GM19397 (cell line): Measurements from ENCODE around the gene TMEM255B.
"Not testable (repeated sequence)": the region's sequence is repeated elsewhere in the genome, so short reads cannot be mapped to it uniquely, and the experiment has no call there.

Experiments used
- ATAC-seq: cut with Tn5 transposase; IDR thresholded peaks from one replicate; pipeline ENCODE4 v1.9.1; 2021; ENCODE audit warnings: mild to moderate bottlenecking, moderate library complexity; ENCODE audit not compliant: unreplicated experiment

Gene TMEM255B

GRCh38 chr13:113748101-113748861 lies 10.7 kb upstream of the TMEM255B start:
- ATAC-seq, result no peak

- ATAC-seq, result no peak
Observed at GRCh38 chr13:113748862-113749451, 10.1 kb upstream of the TMEM255B start.

- ATAC-seq, result no peak
Observed at GRCh38 chr13:113749507-113749906, 9.5 kb upstream of the TMEM255B start.

GRCh38 chr13:113749967-113750366 lies 9.1 kb upstream of the TMEM255B start:
- ATAC-seq, result no peak

GRCh38 chr13:113750554-113751399 lies 8.2 kb upstream of the TMEM255B start:
- ATAC-seq, result no peak

GRCh38 chr13:113751491-113751890 lies 7.5 kb upstream of the TMEM255B start:
- no peak for ATAC-seq

GRCh38 chr13:113752211-113752986 lies 6.6 kb upstream of the TMEM255B start:
- not testable (repeated sequence) for ATAC-seq

- no peak for ATAC-seq
Observed at GRCh38 chr13:113753171-113753570, 5.9 kb upstream of the TMEM255B start.

GRCh38 chr13:113754242-113754641 lies 4.8 kb upstream of the TMEM255B start:
- ATAC-seq, result no peak

- ATAC-seq, result no peak
Observed at GRCh38 chr13:113754691-113755090, 4.3 kb upstream of the TMEM255B start.

GRCh38 chr13:113756441-113757097 lies 2.5 kb upstream of the TMEM255B start:
- no peak for ATAC-seq

- no peak for ATAC-seq
Observed at GRCh38 chr13:113759525-113760137, 605 bp downstream of the TMEM255B start.

- no peak for ATAC-seq
Observed at GRCh38 chr13:113761136-113761535, 2.1 kb downstream of the TMEM255B start.

- no peak for ATAC-seq
Observed at GRCh38 chr13:113762075-113762474, 3.0 kb downstream of the TMEM255B start.

- ATAC-seq, result no peak
Observed at GRCh38 chr13:113762538-113762937, 3.5 kb downstream of the TMEM255B start.

- no peak for ATAC-seq
Observed at GRCh38 chr13:113763254-113763653, 4.2 kb downstream of the TMEM255B start.

- ATAC-seq, result no peak
Observed at GRCh38 chr13:113763961-113764792, 5.2 kb downstream of the TMEM255B start.

- no peak for ATAC-seq
Observed at GRCh38 chr13:113764793-113765563, 6.0 kb downstream of the TMEM255B start.
